AG04449 (cell line): ENCODE data around the gene CXCL14.

Experiments used
- CTCF ChIA-PET: fragments of 350-600 bp; formaldehyde crosslinking; extraction: SDS; loops from one replicate; lab custom pipeline; 2021; ENCODE audit warnings: antibody characterized with exemption; lab: Yijun Ruan, JAX
- POLR2A ChIA-PET: fragments of 400-600, 350-600 bp; formaldehyde crosslinking; extraction: SDS; loops from one replicate; lab custom pipeline; 2020; ENCODE audit warnings: antibody characterized with exemption, inconsistent platforms; lab: Yijun Ruan, JAX
- DNase-seq: peaks from one replicate; pipeline ENCODE4 v3.0.0-alpha.2; 2010; ENCODE audit warnings: low read depth, low spot score
- H3K4me3 ChIP-seq: 2 replicates; pipeline ENCODE4 v1.5.1; 2011; ENCODE audit warnings: low read depth, mild to moderate bottlenecking, control low read depth, low read length
- CTCF ChIP-seq: IDR thresholded peaks from one replicate; pipeline ENCODE4 v1.5.1; 2011; ENCODE audit warnings: mild to moderate bottlenecking, moderate library complexity, low read length, control low read depth, inconsistent platforms; ENCODE audit not compliant: insufficient read depth; ENCODE audit errors: missing control alignments

CXCL14 gene

GRCh38 chr5:135556620-135557019 lies 22.2 kb downstream of the CXCL14 start:
- no peak overlapping the region for H3K4me3 ChIP-seq
- DNase-seq, result no peak
- TF ChIP-seq CTCF, result no peak
- POLR2A ChIA-PET, result no interaction called here
- CTCF ChIA-PET, result interaction anchor here (1.0 to 35.6 kb wide), 7 partner anchors 9 to 275 kb away, joined by 3 to 2422 read pairs (median 86); partner anchors contain the start of genes DCANP1, SLC25A48 and TIFAB

DNA sequence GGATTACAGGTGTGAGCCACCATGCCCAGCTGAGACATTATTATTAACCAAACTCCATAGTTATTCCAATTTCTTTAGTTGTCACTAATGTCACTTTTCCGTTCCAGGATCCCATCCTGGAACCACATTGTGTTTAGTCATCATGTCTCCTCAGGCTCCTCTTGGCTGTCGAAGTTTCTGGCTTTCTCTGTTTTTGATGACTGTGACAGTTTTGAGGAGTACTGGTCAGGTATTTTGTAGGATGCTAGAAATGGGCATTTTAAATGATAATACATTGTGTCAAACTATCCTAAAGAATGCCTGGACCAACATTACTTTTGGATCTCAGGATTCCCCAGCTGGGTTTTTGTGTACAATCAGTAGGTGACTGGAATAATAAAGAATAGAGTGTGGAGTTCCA lies 23.3 kb downstream of the CXCL14 start:
- ChIA-PET CTCF (interaction anchor here (0.9 to 35.6 kb wide), 8 partner anchors 8 to 276 kb away, joined by 3 to 2422 read pairs (median 45); partner anchors contain the start of genes DCANP1, SLC25A48 and TIFAB), POLR2A (no interaction called here)
- no peak for TF ChIP-seq CTCF
- no peak for DNase-seq
- no peak overlapping the region for H3K4me3 ChIP-seq

DNA sequence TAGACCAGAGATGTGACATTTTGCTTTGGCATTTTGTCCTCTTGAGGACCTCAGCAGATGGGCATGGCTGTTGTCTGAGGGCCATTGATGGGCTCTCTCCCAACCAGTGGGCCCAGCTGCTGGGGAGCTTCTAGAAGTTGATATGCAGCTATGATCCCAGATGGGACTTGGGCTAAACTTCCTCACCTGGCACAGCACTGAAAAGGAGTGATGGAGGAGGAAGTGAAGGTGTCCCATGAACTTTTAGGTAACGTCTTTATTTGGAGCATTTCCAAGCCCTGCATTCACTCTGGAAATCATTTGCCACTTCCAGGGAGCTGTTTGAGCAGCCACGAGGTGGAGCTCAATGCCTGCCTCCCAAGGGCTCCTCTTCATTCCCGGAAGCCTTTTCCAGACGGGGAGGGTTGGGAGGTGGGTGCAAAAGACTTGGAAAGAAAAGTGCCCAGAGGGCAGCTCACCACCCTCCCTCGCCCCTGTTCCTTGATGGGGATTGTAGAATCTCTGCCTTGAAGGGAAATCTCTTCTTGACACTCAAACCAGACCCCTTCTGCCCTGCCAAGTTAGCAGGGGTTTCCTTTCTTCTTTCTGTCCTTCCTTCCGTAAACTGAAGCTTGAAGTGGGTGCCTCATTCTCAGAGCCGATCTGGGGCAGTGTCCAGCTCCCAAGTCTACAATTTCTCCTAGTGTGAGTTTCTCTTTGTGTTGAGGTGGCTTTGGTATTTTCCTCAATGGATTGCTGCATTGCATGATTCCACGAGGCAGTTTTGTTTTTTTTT lies 24.9 kb downstream of the CXCL14 start:
- ChIA-PET CTCF (interaction anchor here (0.6 to 35.6 kb wide), 16 partner anchors 12 to 315 kb away, joined by 3 to 2422 read pairs (median 8); partner anchors contain the start of genes DCANP1, NEUROG1, SLC25A48 and TIFAB), POLR2A (interaction anchor here (0.8 kb wide), 1 partner anchor 88 kb away, joined by 3 read pairs; no protein-coding TSS in a partner anchor)
- no peak for DNase-seq
- TF ChIP-seq CTCF, result peak; percentile 44
- no peak overlapping the region for H3K4me3 ChIP-seq

- CTCF ChIA-PET, result interaction anchor here (0.9 to 35.6 kb wide), 31 partner anchors 11 to 330 kb away, joined by 3 to 2422 read pairs (median 5); partner anchors contain the start of genes DCANP1, NEUROG1 and TIFAB
- DNase-seq, result no peak
- H3K4me3 ChIP-seq, result no peak overlapping the region
- POLR2A ChIA-PET, result interaction anchor here (1.0 kb wide), 1 partner anchor 86 kb away, joined by 3 read pairs; no protein-coding TSS in a partner anchor
- TF ChIP-seq CTCF, result peak; percentile 81
These were observed 27.0 kb downstream of the CXCL14 start for GRCh38 chr5:135551593-135552447.

- CTCF ChIA-PET, result interaction anchor here (0.7 to 35.6 kb wide), 13 partner anchors 12 to 280 kb away, joined by 3 to 2422 read pairs (median 12); partner anchors contain the start of genes DCANP1 and TIFAB
- DNase-seq, result no peak
- POLR2A ChIA-PET, result no interaction called here
- H3K4me3 ChIP-seq, result no peak overlapping the region
- no peak for TF ChIP-seq CTCF
These were observed 29.4 kb downstream of the CXCL14 start for GRCh38 chr5:135549413-135549812.
